Measurements from ENCODE around the gene TIMP3.

- TF ChIP-seq GATA2 (IDR thresholded peaks at IDR 0.05; ENCODE audit: low read depth, low read length) (peak; percentile 84), GATA3 (IDR thresholded peaks at IDR 0.05; ENCODE audit: low read depth, low read length) (no peak)
Observed at GRCh38 chr22:32852395-32853251, 51.1 kb downstream of the TIMP3 start.

Data from SH-SY5Y (cell line).